HFF-Myc (cell line): ENCODE results near the gene PFDN1.
A peak's percentile ranks its signal among the peaks of the same experiment; 100 is the strongest.

Experiments
- DNase-seq: peaks from one replicate; pipeline ENCODE4 v3.0.0-alpha.2; 2011; ENCODE audit warnings: low read depth; ENCODE audit errors: extremely low read depth
- H3K4me3 ChIP-seq: replicated peaks from 2 replicates; pipeline ENCODE4 v1.5.1; 2011; ENCODE audit warnings: low read depth, mild to moderate bottlenecking, control low read depth, low read length
- CTCF ChIP-seq: IDR thresholded peaks from 2 replicates; pipeline ENCODE4 v1.5.1; 2012; ENCODE audit warnings: mild to moderate bottlenecking, low read depth, low read length, control low read depth; ENCODE audit errors: missing control alignments

Gene PFDN1

GRCh38 chr5:140256726-140257125 is 46.2 kb downstream of the PFDN1 start:
- TF ChIP-seq CTCF, result no peak
- no peak overlapping the region for H3K4me3 ChIP-seq
- no peak for DNase-seq

GRCh38 chr5:140255460-140256157 is 47.3 kb downstream of the PFDN1 start:
- TF ChIP-seq CTCF, result no peak
- H3K4me3 ChIP-seq, result no peak overlapping the region
- no peak for DNase-seq

GRCh38 chr5:140253985-140254384 is 48.9 kb downstream of the PFDN1 start:
- TF ChIP-seq CTCF, result no peak
- DNase-seq, result no peak
- no peak overlapping the region for H3K4me3 ChIP-seq

- DNase-seq, result no peak
- no peak overlapping the region for H3K4me3 ChIP-seq
- TF ChIP-seq CTCF, result no peak
Measured at GRCh38 chr5:140252470-140253126, 50.3 kb downstream of the PFDN1 start.

GRCh38 chr5:140251527-140251973 is 51.4 kb downstream of the PFDN1 start:
- no peak for TF ChIP-seq CTCF
- H3K4me3 ChIP-seq, result no peak overlapping the region
- peak; percentile 39 for DNase-seq

GRCh38 chr5:140250386-140250785 is 52.5 kb downstream of the PFDN1 start:
- no peak overlapping the region for H3K4me3 ChIP-seq
- no peak for TF ChIP-seq CTCF
- no peak for DNase-seq
